ENCODE results near the gene PTPRU.

DNA sequence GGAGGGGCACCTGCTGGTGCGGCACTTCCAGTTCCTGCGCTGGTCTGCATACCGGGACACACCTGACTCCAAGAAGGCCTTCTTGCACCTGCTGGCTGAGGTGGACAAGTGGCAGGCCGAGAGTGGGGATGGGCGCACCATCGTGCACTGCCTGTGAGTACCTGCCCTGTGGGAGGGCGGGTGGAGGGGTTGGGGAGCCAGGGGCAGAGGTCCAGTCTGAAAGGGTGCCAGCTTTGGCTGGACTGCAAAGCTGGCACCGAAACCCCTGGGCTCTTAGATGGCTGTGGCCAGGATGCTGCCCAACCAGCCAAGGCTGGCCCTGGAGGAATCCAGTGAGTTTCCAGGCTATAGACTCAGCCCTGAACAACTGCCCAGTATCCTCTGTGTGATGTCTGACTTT is 87.3 kb downstream of the PTPRU start:
- TF ChIP-seq, protein P1, sequence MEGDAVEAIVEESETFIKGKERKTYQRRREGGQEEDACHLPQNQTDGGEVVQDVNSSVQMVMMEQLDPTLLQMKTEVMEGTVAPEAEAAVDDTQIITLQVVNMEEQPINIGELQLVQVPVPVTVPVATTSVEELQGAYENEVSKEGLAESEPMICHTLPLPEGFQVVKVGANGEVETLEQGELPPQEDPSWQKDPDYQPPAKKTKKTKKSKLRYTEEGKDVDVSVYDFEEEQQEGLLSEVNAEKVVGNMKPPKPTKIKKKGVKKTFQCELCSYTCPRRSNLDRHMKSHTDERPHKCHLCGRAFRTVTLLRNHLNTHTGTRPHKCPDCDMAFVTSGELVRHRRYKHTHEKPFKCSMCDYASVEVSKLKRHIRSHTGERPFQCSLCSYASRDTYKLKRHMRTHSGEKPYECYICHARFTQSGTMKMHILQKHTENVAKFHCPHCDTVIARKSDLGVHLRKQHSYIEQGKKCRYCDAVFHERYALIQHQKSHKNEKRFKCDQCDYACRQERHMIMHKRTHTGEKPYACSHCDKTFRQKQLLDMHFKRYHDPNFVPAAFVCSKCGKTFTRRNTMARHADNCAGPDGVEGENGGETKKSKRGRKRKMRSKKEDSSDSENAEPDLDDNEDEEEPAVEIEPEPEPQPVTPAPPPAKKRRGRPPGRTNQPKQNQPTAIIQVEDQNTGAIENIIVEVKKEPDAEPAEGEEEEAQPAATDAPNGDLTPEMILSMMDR (IDR thresholded peaks at IDR 0.05) = no peak
- TF ChIP-seq POLR2AphosphoS5 (IDR thresholded peaks at IDR 0.05; ENCODE audit: insufficient read depth in 1 of 2, low read depth in 1 of 2) (no peak), POLR2A (IDR thresholded peaks at IDR 0.05) (no peak)

All from vagina (tissue), 2 donors.